ENCODE data around the gene BCORL1. TPM values are rescaled to one million over a fixed set of nuclear protein-coding genes. Genes with fewer than 3 reads are reported as not detected.

Gene BCORL1
- total RNA-seq, 1 donor from 2014 or later: 24.0 TPM

- TF ChIP-seq CTCF (conservative IDR thresholded peaks at IDR 0.05): no peak
- Mint-ChIP-seq H3K4me1 (ENCODE audit: unreplicated experiment) (no peaks in the 10 kb centered on the region), H3K27me3 (no peaks in the 10 kb centered on the region), H3K9me3 (no peaks in the 10 kb centered on the region), H3K36me3 (peaks cover 12% of the 10 kb centered on the region), H3K4me3 (no peak overlapping the region), H3K27ac (no peak overlapping the region)
- no peak for DNase-seq (ENCODE audit: extremely low spot score, unreplicated experiment)
Observed at GRCh38 chrX:130030826-130031225, 48.4 kb downstream of the BCORL1 start.

- H3K27me3 Mint-ChIP-seq: no peaks in the 10 kb centered on the region
- H3K36me3 Mint-ChIP-seq: peaks cover 8% of the 10 kb centered on the region
- no peak overlapping the region for H3K4me3 Mint-ChIP-seq
- H3K9me3 Mint-ChIP-seq: no peaks in the 10 kb centered on the region
- TF ChIP-seq CTCF (conservative IDR thresholded peaks at IDR 0.05): no peak
- no peaks in the 10 kb centered on the region for H3K4me1 Mint-ChIP-seq (ENCODE audit: unreplicated experiment)
- no peak overlapping the region for H3K27ac Mint-ChIP-seq
- DNase-seq (ENCODE audit: extremely low spot score, unreplicated experiment): no peak
Observed at GRCh38 chrX:130032552-130032951, 50.1 kb downstream of the BCORL1 start.

- Mint-ChIP-seq H3K4me3 (no peak overlapping the region), H3K36me3 (peaks cover 4% of the 10 kb centered on the region), H3K9me3 (no peaks in the 10 kb centered on the region), H3K27me3 (no peaks in the 10 kb centered on the region), H3K4me1 (ENCODE audit: unreplicated experiment) (no peaks in the 10 kb centered on the region), H3K27ac (no peak overlapping the region)
- TF ChIP-seq CTCF (conservative IDR thresholded peaks at IDR 0.05): no peak
- no peak for DNase-seq (ENCODE audit: extremely low spot score, unreplicated experiment)
Observed at GRCh38 chrX:130034178-130034577, 51.7 kb downstream of the BCORL1 start.

- H3K4me3 Mint-ChIP-seq: no peak overlapping the region
Observed at GRCh38 chrX:130039847-130040246, 57.4 kb downstream of the BCORL1 start.

GRCh38 chrX:130047416-130047815 lies 65.0 kb downstream of the BCORL1 start:
- Mint-ChIP-seq H3K27me3 (no peaks in the 10 kb centered on the region), H3K4me3 (no peak overlapping the region), H3K36me3 (peaks cover 25% of the 10 kb centered on the region), H3K27ac (no peak overlapping the region), H3K9me3 (peaks cover 8% of the 10 kb centered on the region), H3K4me1 (ENCODE audit: unreplicated experiment) (no peaks in the 10 kb centered on the region)
- TF ChIP-seq CTCF (conservative IDR thresholded peaks at IDR 0.05): no peak
- DNase-seq (ENCODE audit: extremely low spot score, unreplicated experiment): no peak

More at GRCh38 chrX:130039847-130040246, 57.4 kb downstream of the BCORL1 start:
- no peak for DNase-seq (ENCODE audit: extremely low spot score, unreplicated experiment)
- H3K36me3 Mint-ChIP-seq: peaks cover 1% of the 10 kb centered on the region
- no peaks in the 10 kb centered on the region for H3K4me1 Mint-ChIP-seq (ENCODE audit: unreplicated experiment)
- no peak overlapping the region for H3K27ac Mint-ChIP-seq
- TF ChIP-seq CTCF (conservative IDR thresholded peaks at IDR 0.05): no peak
- H3K9me3 Mint-ChIP-seq: no peaks in the 10 kb centered on the region
- H3K27me3 Mint-ChIP-seq: no peaks in the 10 kb centered on the region

- Mint-ChIP-seq H3K27me3 (no peaks in the 10 kb centered on the region), H3K36me3 (peaks cover 25% of the 10 kb centered on the region), H3K9me3 (peaks cover 8% of the 10 kb centered on the region), H3K4me3 (no peak overlapping the region), H3K4me1 (ENCODE audit: unreplicated experiment) (no peaks in the 10 kb centered on the region), H3K27ac (no peak overlapping the region)
- no peak for DNase-seq (ENCODE audit: extremely low spot score, unreplicated experiment)
- no peak for TF ChIP-seq CTCF (conservative IDR thresholded peaks at IDR 0.05)
Observed at GRCh38 chrX:130048686-130049222, 66.3 kb downstream of the BCORL1 start.

Data from type B pancreatic cell (in vitro differentiated cells).